Left hindlimb (tissue), 1 donor: Measurements from ENCODE around the gene PLK3.
"Not testable (repeated sequence)": the region's sequence is repeated elsewhere in the genome, so short reads cannot be mapped to it uniquely, and the experiment has no call there.

Source experiments
- DNase-seq: peaks from one replicate; pipeline ENCODE4 v3.0.0-alpha.2; 2018

PLK3 gene

DNA sequence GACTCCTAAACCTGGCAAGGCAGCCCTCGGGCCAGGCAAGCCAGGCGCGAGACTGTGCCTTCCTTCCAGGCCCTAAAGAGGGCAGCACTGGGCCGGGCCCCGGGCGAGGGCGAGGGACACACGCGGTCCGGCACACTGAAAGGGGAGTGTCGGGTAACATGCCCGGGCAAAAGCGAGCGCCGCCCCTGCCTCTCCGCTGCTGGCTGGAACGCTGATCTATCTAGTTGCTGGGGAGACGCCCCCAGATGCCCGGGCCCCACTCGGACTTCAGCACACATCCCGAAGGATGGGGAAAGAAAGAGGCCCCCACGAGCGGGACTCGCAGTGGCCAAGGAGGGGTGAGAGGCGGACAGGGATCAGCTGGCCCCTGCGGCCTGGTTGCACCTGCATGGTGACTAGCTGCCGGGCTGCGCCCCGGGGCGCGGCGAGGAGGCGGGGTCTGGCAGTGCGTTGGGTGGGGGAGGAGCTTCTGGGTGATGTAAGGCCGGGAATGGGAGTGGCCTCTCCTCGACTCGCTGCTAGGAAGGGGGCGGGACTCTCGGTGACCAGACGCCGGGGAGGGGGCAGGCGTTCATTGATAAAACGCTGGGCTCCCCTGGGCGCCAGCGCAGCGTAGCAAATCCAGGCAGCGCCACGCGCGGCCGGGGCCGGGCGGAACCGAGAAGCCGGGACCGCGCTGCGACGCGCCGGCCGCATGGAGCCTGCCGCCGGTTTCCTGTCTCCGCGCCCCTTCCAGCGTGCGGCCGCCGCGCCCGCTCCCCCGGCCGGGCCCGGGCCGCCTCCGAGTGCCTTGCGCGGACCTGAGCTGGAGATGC lies at the start of gene PLK3:
Gene PLK3 (plus strand): TSS at position 608 of the 815 bp plus-strand sequence. CDS start 87 bp downstream, at position 695.
- peak; percentile 98 for DNase-seq

DNA sequence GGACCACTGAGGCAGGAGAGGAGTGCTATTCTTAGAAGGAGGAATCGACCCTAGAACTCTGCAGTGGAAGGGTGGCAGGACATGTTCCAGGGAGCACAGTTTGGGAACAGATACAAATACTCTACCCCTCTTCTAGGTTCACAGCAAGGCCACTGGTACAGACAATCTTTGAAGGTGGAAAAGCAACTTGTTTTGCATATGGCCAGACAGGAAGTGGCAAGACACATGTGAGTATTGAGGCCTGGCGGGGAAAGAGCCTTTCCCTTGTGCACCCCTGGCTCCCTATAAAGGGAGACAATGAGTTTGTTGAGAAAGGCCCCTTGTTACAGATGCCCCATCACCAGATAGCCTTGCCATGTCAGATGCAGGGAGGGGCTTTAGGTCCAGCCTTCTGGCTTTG lies 42.8 kb upstream of the PLK3 start:
- no peak for DNase-seq

DNA sequence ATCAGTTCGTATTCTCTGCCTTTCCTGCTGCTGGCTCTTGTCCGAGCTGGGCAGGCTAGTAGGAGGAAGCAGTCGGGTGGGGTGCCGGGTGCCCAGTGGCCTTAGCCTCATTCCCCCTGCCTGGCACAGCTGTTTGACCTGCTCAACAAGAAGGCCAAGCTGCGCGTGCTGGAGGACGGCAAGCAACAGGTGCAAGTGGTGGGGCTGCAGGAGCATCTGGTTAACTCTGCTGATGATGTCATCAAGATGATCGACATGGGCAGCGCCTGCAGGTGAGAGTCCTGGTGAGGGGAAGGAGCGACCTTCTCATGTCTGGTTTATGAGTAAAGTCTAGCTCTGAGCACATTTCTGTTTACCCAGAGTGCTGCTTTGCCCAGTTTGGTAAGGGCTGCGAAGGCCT lies 41.1 kb upstream of the PLK3 start:
- DNase-seq = no peak

DNA sequence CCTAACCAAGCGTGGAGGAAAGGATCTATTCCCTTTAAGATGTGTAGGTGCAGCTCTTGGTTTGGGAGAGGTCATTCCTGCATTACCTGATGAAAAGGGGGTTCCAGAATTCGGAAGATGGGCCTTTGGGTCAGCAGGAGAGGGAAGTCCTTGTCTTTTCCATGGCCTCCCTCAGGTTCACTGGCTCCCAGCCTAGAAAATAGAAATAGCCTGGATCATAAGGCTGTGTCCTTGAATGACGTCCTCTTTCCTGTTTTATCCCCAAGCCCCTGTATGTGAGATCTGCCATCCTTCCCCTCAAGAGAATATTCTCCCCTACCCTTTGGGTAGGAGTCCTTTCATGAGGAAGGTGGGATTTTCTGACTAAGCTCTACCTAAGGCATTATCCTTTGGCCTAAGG lies 39.3 kb upstream of the PLK3 start:
- DNase-seq = no peak

DNA sequence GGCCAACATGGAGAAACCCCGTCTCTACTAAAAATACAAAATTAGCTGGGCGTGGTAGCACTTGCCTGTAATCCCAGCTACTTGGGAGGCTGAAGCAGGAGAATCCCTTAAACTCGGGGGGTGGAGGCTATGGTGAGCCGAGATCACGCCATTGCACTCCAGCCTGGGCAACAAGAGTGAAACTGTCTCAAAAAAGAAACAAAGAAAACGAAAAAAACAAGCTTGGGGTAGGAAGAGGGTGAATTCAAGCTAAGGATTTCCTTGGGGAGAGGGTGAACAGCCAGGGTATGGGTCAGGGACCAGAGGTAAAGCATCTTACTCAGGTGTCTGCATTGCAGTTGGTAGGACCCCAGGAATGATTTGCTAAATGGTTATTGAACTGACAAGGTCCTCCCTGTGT lies 33.8 kb upstream of the PLK3 start:
- DNase-seq = not testable (repeated sequence)

DNA sequence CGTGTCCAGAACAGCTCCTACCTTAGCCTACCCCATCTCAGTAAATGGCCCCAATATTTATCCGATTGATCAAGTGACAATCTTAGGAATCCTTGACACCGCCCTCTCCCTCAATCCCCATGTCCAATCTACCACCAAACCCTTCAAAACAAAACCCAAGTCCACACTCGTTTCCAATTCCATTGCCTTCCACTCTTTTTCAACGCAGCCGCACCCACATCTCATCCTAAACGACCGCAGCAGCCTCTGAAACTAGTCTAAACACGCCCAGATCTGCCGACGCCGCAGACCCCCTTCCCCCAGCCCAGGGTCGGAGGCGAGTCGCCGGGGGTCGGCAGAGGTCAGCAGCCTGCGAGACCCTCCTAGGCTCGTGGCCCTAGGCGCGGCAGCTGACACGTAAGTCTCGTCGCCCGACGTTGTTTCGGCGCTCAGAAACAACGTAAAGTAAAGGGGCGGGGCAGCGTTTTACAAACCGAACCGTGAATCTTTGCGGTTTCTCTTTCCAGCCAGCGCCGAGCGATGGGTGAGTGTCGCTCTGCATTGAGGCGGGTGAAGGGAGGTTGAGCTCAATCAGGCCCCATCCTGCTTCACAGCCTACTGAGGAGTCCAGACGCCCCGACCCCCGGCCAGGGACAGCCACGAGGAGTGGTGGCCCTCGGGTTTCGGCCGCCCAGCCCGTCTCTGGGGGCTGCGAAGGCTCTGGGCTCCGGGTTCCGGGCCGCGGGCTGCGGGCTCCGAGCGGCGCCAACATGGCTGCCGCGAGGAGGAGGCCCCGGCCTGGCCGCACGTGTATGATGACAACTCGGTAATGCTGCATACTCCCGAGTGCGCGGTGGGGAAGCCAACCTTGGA lies 24.9 kb upstream of the PLK3 start, which contains the start of gene RPS8:
Gene RPS8 (plus strand): TSS at position 463 of the 852 bp plus-strand sequence. CDS start 57 bp downstream, at position 520.
- peak; percentile 95 for DNase-seq

DNA sequence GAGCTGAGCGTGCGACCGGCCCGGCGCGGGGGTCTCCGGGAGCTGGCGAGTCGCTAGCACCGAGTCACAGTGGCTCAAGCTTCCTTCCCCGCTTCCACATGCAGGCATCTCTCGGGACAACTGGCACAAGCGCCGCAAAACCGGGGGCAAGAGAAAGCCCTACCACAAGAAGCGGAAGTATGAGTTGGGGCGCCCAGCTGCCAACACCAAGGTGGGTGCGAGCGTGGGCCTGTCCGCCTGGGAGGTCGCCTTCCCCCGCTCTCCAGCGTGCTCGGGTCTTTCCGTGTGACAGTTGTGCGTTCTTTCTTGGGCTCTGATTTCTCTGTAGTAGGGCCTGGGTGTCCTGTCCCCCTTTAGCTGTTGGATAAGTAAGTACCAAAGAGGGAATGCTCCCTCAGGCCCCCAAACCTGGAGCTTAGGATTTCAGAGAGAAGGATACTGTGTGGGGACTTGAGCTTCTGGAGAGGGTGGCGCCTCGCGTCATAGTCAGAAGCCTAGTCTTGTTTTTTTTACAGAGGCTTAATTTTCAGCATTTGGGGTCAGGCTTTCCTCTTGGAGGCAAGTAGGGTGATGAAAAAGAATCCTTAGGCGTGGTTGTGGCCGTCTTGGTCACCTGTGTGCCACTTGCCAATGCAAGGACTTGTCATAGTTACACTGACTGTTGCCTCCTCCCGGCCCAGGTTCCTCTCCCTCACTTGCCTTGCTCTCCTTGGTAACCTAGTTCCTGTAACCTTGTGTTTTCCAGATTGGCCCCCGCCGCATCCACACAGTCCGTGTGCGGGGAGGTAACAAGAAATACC lies 24.0 kb upstream of the PLK3 start:
- no peak for DNase-seq

DNA sequence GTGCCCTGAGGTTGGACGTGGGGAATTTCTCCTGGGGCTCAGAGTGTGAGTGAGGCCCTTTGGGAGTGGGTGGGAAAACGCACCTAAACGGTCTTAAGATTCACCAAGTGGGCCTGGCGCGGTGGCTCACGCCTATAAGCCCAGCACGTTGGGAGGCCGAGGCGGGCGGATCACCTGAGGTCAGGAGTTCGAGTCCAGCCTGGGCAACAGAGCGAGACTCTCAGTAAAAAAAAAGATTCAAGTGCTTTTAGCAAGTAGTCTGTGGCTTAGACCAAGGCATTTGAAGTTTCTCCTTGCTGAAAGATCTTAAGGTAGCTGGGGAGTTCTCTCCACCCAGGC lies 23.5 kb upstream of the PLK3 start:
- no peak for DNase-seq

DNA sequence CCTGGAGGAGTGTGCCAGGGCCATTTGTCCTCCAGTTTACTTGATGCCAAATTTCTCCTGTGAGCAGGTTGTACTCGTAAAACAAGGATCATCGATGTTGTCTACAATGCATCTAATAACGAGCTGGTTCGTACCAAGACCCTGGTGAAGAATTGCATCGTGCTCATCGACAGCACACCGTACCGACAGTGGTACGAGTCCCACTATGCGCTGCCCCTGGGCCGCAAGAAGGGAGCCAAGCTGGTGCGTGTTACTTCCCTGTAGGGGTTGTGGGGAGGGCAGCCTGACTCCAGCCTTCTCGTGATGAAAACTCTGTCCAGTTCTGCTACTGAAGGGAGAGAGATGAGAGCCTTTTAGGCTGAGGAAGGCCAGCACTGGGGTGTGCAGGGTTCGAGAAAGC lies 22.6 kb upstream of the PLK3 start:
- DNase-seq = no peak

DNA sequence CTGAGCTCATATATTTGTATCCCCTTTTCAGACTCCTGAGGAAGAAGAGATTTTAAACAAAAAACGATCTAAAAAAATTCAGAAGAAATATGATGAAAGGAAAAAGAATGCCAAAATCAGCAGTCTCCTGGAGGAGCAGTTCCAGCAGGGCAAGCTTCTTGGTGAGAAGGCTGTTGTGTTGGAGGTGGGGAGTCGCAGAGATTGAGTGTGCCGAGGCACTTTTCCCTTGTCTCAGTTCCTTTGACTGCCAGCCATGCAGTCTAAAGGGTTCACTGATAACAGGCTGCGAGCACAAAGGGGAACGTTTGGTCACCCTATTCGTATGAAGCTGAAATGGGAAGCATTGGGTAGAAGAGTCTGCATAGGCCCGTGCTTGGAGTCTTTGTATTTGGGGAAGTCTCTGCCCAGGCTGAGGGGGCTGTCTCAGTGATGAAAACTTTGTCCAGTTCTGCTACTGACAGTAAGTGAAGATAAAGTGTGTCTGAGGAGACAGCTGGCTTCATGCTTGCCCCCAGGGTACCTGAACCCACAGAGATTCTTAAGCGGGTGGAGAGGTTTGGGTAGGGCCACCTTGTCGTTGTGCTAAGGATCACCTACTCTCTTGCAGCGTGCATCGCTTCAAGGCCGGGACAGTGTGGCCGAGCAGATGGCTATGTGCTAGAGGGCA lies 22.1 kb upstream of the PLK3 start:
- no peak for DNase-seq

DNA sequence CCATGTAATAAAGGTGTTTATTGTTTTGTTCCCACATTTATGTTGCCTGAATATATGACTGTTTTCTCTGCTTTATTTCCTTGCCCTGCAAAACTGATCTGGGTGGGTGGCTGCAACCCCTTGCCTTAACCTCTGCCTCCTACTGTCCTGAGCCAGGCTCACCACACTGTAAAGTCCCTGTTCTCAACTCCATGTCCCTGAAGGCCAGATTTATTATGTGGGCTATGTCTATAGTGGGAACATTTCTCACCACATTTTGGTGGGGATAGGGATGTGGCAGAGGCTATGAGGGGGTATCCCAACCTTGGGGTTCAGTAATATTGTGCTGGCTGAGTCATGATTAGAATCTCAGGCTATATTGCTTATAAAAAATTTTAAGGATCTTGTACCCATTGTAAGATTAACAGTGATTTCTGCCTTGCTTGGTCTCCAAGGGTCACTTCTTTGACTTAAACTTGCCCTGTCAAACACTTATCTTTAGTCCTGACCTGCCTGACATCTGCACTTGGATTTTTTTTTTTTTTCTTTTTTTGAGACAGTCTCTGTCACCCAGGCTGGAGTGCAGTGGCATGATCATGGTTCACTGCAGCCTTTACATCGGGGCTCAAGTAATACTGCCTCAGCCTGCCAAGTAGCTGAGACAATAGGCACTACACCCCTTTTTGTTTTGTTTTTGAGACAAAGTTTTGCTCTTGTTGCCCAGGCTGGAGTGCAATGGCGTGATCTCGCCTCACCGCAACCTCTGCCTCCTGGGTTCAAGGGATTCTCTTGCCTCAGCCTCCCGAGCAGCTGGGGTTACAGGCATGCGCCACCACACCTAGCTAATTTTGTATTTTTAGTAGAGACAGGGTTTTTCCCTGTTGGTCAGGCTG lies 21.2 kb upstream of the PLK3 start:
- no peak for DNase-seq

DNA sequence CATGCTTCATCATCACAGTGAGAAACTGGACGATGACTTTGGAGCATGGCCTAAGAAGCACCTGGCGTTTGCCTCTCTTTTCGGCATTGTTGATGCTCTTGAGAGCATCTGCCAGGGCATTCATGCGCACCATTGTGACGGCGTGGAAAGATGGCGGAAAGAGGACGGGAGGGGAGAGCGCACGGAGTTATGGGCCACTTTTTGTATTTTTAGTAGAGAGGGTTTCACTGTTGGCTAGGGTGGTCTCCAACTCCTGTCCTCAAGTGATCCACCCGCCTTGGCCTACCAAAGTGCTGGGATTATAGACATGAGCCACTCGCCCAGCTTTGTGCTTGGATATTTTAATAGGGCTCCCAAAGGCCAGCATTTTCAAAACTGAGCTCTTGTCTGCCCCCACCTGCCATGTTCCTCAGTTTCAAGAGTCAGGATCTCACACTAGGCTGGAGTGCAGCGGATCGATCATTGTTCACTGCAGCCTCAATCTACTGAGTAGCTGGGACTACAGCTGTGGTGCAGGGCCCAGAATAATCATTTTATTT lies 19.5 kb upstream of the PLK3 start:
- DNase-seq = no peak

DNA sequence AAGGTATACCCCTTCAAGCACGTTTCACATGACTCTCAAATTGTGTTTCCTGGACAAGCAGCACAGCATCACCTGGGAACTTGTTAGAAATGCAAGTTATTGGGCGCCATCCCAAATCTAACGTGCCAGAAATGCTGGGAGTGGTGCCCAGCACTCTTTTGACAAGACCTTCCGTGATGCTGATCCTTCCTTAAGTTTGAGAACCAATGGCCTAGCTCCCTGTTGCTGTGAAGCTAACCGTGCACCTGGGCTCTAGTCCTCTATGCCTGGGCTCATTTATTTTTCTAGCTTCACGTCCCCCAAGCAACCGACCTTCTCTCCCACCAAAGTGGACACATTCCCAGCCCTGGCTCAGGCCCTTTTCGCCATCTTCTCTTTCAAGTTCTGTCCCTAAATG lies 16.5 kb upstream of the PLK3 start:
- DNase-seq = no peak

DNA sequence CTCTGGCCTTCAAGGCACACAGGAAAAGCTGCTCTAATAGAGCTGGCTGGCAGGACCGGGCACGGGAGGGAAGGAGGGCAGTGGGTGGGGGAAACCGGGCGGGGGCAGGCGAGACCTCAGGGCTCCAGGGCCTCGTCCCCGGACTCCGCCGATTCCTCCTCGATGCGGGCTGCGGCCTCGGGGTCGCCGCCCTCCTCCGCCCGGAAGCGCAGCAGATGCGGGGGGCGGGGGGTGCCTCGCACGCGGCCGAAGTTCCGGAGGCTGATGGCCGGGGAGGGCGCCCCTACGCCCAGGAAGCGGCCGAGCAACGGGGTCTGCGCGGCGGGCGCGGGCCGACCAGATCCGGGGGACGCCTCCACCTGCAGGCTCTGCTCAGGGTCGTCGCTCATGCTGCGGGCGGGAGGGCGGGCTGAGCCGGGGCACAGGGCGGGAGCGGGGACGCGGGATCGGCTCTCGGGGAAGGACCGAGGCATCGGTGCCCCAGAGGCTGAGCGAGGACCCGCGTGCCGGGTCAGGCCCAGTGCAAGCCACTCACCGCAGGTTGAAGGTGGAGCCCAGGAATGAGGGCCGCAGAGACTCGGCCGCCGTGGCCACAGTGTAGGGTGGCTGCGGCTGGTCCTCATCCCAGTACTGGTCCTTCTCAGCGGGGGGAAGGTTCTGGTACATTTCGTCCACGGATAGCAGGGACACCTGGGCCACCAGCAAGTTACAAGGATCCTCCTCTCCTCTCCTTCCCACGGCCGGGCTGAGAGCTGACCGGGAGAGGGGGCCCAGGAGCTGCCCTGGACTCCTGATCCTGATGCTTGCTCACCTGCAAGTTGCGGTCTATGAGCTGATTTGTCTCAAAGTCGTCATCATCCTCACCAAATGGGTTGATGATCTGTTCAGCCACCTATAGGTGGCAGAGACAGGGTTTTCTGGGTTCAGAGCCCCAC lies 15.8 kb upstream of the PLK3 start:
- no peak for DNase-seq

DNA sequence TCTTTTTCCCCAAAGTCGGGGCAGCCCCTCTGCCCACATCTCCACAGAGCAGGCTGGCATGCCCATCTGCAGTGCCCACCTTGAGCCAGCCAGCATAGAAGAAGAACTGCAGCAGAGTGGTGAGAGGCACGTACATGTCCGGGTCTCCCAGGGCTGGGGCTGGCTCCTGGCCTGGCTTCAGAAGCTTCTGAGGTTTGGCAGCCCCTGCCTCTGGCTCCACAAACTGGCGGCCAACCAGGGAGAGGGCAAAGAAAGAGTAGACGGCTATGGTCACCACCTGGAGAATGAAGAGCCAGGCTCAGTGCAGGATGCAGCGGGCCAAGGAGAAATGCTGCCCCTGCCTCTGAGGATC lies 15.2 kb upstream of the PLK3 start:
- DNase-seq = no peak

DNA sequence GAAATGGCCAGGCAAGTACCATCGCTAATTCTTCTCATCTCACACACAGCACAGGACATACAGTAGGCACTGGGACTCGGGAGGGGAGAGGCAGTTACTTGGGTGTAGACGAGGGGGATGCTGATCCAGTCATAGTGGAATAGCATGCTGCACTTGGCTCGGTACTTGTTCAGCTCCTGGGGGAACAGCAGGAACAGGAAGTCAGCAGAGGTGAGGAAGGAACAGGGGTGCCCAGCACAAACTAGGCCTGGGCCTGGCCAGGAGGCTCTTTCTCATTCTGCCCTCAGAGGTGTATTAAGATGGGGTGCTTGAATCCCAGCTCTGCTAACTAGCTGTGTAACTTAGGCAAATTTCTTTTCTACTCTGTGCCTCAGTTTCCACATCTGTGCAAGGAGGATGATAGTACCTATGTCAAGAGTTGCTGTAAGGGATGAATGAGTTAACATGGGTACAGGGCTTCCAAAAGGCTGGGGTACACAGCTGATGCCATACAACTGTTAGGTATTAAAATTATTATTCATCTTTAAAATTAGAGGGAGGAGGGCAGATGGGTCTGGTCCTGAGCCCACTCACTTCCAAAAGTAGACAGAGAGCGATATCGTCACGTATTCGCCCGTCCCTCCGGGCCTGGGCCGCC lies 14.6 kb upstream of the PLK3 start:
- no peak for DNase-seq

DNA sequence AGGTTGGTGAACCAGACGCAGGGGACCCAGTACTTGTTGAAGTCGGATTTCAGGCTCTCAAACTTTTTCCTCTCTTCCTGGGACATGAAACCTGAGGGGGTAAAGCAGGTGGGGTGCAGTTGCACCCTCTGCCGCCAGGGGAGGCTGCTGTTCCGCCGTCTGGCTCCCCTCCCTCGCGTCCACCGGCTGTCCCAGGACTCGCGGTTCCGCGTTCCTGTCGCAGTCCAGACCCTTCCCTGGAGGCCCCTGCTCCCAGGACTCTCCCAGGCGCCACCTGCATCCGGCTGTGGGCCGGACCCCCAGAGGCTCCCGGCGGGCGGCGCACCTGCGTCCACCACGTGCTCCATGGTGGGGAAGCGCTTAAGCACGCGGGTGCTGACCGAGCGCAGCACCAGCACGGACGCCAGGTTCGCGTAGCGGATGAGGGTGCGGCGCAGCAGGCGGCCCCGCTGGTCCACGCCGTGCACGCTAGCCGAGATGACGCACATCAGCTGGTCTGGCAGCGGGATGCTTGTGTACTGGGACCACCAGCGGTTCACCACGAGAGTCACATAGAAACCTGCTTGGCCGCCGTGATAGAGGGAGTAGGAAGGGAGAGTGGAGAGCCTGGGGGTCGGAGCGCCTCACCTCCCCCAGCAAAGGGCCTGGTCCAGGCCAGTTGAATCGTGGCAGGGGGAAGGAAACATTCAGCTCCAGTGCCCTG lies 13.9 kb upstream of the PLK3 start:
- DNase-seq = peak; percentile 73

DNA sequence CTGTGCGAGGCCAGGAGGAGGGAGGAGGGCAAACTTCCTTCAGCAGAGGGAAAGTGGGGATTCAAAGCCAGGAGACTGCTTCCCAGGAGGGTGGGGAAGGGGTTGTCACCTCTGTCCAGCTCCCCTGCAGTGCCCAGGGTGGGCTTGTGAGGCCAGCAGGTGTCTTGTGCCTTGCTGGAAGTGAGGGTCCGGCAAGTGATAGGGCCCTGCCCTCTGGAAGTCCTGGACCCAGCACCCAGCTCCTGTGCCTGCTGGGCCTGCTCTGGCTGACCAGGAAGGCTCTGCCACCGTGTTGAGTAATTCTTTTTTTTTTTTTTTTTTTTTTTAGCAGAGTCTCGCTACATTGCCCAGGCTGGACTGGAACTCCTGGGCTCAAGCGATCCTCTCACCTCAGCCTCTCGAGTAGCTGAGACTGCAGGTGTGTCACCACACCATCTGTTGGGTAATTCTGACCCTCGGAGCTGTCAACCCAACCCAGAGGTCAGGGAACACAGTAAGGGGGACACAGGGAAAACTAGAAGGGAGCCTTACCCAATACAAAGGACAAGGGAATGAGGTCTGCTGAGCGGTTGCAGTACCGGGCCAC lies 13.2 kb upstream of the PLK3 start:
- DNase-seq = peak; percentile 28

DNA sequence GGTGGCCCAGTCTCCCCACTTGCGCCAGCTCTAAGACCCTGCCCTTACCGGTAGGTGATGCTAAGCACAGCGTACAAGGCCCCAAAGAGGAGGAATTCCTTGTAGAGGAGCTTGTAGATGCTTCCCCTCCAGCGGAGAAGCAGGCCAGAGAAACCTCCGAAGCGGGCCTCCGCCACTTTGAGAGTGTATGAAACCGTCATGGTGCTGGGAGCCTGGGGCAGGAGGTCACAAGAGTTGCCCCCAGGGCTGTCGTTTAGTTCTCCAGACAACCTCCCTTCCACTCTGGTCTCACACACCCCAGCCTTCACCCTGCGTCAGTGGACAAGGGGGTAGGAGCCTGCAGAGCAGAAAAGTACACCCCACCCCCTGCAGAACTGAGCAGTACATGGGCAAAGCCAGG lies 12.7 kb upstream of the PLK3 start:
- DNase-seq = no peak
